ENCODE measurements around the gene HINT2.

The HINT2 gene

DNA sequence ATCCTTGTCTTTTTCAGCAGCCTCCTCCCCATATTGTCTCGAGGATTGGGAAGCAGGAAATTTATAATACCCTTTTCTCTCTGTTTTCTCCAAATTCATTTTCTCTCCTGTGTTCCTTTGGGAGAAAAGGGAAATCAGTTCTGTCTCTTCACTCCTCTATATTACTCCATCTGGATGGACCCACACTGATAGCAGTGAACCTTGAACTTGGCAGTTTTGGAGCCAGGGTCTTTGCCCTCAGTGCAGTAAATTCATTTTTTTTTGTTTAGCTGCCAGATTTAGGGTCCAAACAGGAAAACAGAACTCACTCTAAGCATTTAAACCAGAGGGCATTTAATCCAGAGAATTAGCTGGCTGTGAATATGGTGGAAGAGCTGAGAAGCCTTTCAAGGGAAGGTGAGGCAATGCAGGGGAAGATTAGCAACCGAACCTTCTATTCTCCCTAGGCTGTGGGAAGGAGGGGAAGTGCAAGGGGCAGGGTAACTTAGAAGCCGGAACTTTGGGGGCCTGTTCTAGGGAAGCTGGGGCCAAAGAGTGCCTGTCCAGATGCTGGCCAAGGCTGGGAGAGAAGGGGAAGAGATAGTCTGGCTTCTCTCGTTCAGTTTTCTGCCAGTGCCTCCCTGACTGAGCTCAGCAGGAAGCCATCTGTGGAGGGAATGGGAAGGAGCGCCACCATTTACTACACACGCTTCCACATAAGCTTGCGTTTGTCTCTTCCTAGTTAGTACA is 39.8 kb downstream of the HINT2 start:
- no peak for DNase-seq

DNA sequence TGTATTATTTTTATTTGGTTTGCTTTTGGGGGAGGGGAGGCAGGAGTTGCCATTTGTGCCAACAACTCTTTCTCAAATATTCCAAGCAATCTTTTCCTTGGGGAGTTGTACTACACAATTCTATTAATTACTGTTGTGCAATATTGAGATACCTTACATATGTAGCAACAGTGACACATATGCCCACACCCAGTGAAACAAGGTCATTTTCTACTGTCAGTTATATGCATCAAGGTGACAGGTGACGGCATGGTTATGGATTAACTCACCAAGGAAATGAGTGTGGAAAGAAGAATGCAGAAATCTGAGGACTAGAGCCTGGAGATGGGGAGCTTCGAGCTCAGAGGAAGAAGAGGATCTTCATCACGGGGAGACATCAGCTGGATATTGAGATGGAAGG is 42.9 kb downstream of the HINT2 start:
- no peak for DNase-seq

DNA sequence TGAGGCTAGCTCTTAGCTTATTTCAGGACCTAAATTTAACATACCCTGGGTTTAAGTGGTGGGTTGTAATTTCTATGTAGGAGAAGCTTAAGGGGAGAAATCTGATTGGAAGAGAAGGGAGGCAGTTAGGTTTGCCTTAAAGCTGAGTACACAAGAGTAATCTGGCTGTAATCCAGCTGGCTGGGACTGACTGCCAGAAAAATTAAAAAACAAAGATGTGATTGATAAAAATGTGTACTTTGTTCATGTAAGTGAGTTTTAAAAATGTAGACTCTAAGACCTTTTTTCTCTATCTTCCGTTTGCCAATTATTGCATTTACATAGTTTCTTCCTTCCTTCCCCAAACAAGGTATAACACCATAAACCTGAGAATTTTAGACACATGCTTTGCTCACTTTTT is 43.3 kb downstream of the HINT2 start:
- DNase-seq: peak; percentile 74

DNA sequence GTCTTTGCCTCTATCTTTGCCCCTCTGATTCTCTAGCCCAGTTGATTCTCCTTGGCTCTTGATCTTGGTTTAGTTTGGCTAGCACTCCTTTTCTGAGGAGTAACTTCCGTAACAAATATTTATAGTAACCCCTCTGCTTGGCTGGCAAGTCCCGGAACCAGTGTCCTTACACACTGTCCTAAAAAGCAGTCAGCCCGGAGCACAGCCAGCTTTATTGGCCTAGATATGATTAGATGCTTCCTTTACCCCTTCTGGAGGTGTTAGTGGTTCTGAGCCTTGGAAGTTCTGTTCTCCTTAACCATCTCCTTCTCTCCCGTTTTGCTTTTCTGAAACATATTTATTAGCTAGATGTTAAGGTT is 43.8 kb downstream of the HINT2 start:
- DNase-seq: no peak

DNA sequence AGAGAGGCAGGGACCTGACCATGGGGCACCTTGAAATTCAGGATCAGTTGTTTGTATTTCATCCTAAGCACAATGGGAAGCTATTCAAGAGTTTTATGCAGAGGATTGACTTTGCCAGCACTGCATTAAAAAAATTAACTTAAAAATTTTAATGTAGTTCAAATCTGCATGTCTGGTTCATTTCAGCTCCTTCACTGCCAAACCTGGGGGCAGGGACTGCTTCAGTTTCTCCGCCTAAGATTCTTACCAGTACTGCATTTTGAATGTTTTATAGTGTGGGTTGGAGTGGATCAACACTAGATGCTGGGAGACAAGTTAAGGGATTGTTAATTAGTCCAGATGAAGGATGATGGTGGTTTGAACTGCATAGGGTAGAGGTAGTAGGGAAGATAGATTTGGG is 45.1 kb downstream of the HINT2 start:
- DNase-seq: no peak

DNA sequence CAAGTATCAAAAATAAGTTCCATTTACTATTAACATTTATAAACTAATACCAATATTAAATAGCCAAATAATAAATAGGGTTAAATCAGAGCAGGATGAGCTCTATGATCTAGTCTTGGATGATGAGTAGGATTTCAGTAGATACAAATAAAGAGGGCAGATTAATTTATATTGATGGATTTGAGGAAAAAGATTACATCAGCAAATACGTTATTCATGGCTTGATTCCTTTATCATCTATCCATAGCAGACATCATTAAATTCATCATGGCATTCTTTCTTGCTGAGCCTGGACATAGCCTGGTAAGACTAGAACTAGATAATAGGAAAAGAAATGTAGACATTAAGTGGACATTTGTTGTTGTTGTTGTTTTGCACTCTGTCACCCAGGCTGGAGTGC is 47.4 kb downstream of the HINT2 start:
- DNase-seq: no peak

DNA sequence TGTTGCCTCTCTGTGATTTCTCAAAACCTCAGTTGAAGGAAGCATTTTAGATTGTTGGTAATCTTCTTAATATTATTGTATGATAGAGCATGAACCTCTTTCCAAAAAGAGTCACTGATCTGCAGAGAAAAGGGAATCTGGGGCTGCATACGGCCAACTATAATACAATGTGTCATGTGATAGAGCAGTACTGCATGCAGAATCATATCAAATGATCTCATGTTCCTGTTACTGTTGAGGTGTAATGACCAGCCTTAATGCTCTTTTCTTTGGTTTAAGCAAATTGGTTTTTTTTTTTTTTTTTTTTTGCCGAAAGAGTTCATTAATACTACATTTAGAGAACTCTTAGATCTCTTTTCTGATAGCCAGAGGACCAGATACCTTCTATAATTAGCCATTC is 47.8 kb downstream of the HINT2 start:
- no peak for DNase-seq

DNA sequence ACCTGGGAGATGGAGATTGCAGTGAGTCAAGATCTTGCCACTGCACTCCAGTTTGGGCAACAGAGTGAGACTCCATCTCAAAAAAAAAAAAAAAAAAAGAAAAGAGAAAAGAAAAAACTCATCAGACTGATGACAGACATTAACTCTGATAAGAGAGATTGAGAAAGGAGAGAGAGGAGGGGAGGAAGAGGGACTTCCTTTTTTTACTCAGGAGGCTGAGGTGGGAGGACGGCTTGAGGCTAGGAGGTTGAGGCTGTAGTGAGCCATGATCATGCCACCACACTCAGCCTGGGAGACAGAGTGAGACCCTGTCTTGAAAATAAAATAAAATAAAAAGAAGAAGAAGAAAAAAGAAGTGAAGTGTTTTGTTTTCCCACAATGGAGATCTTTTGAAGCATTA is 51.0 kb downstream of the HINT2 start:
- DNase-seq: no peak

DNA sequence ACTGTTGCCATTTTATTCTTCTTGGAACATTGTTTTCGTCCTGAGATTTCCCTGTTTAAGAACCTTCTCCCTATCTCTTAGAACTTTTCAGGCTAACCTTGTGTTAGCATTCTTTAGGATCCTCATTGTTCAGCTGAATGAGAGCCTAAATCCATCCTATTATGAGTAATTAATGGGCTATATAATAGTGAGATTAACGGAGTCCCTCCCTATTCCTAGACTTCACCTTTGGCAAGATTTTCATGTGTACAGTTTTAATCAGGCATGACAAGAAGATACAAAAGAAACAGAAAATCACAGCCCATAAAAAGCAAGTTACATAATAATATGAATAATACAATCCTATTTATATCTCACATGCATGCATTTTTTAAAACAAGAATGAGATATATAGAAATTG is 51.7 kb downstream of the HINT2 start:
- no peak for DNase-seq

Data from NCI-H1105 (cell line).